ENCODE results near the gene SLC45A2.

Gene SLC45A2

GRCh38 chr5:34001241-34001841 lies 16.8 kb upstream of the SLC45A2 start:
- no peak overlapping the region for H3K4me3 ChIP-seq (ENCODE audit: insufficient read depth, low read length, poor library complexity, severe bottlenecking)

GRCh38 chr5:33999978-34000377 lies 15.5 kb upstream of the SLC45A2 start:
- H3K4me2 ChIP-seq (ENCODE audit: low read depth, low read length, poor library complexity, severe bottlenecking), result no peak overlapping the region
- H2AFZ ChIP-seq (ENCODE audit: low read depth, low read length, severe bottlenecking), result no peak overlapping the region
- no peaks in the 10 kb centered on the region for H3K36me3 ChIP-seq (ENCODE audit: low read length)
- TF ChIP-seq CTCF (IDR thresholded peaks at IDR 0.05; ENCODE audit: insufficient read depth, low read length, poor library complexity, severe bottlenecking), result no peak
- TF ChIP-seq EZH2phosphoT487 (conservative IDR thresholded peaks at IDR 0.05; ENCODE audit: low read length), result no peak
- no peak overlapping the region for H3K9ac ChIP-seq (ENCODE audit: low read length)
- no peaks in the 10 kb centered on the region for H3K27me3 ChIP-seq (ENCODE audit: low read length)
- no peak overlapping the region for H3K4me3 ChIP-seq (ENCODE audit: insufficient read depth, low read length, poor library complexity, severe bottlenecking)
- H4K20me1 ChIP-seq (ENCODE audit: low read depth, low read length), result no peaks in the 10 kb centered on the region
- no peak overlapping the region for H3K27ac ChIP-seq (ENCODE audit: low read depth, low read length)
- no peaks in the 10 kb centered on the region for H3F3A ChIP-seq (ENCODE audit: insufficient read depth)
- no peaks in the 10 kb centered on the region for H3K9me2 ChIP-seq (replicated peaks; ENCODE audit: insufficient read depth, low read length)
- no peaks in the 10 kb centered on the region for H3K9me3 ChIP-seq (ENCODE audit: insufficient read depth, low read length)
- no peaks in the 10 kb centered on the region for H3K79me2 ChIP-seq (ENCODE audit: insufficient read depth, low read length)

More at GRCh38 chr5:34001241-34001841, 16.8 kb upstream of the SLC45A2 start:
- Histone ChIP-seq H3K4me2 (ENCODE audit: low read depth, low read length, poor library complexity, severe bottlenecking) (no peak overlapping the region), H2AFZ (ENCODE audit: low read depth, low read length, severe bottlenecking) (no peak overlapping the region), H4K20me1 (ENCODE audit: low read depth, low read length) (no peaks in the 10 kb centered on the region), H3K27ac (ENCODE audit: low read depth, low read length) (no peak overlapping the region), H3K9me2 (replicated peaks; ENCODE audit: insufficient read depth, low read length) (no peaks in the 10 kb centered on the region), H3K36me3 (ENCODE audit: low read length) (no peaks in the 10 kb centered on the region), H3K79me2 (ENCODE audit: insufficient read depth, low read length) (no peaks in the 10 kb centered on the region), H3K27me3 (ENCODE audit: low read length) (no peaks in the 10 kb centered on the region), H3F3A (ENCODE audit: insufficient read depth) (no peaks in the 10 kb centered on the region), H3K9me3 (ENCODE audit: insufficient read depth, low read length) (no peaks in the 10 kb centered on the region), H3K9ac (ENCODE audit: low read length) (no peak overlapping the region)
- TF ChIP-seq CTCF (IDR thresholded peaks at IDR 0.05; ENCODE audit: insufficient read depth, low read length, poor library complexity, severe bottlenecking) (no peak), EZH2phosphoT487 (conservative IDR thresholded peaks at IDR 0.05; ENCODE audit: low read length) (no peak)

GRCh38 chr5:33997331-33997983 lies 13.0 kb upstream of the SLC45A2 start:
- no peaks in the 10 kb centered on the region for H3K79me2 ChIP-seq (ENCODE audit: insufficient read depth, low read length)
- TF ChIP-seq EZH2phosphoT487 (conservative IDR thresholded peaks at IDR 0.05; ENCODE audit: low read length), result no peak
- TF ChIP-seq CTCF (IDR thresholded peaks at IDR 0.05; ENCODE audit: insufficient read depth, low read length, poor library complexity, severe bottlenecking), result no peak
- H4K20me1 ChIP-seq (ENCODE audit: low read depth, low read length), result no peaks in the 10 kb centered on the region
- H3K36me3 ChIP-seq (ENCODE audit: low read length), result no peaks in the 10 kb centered on the region
- H3K9me2 ChIP-seq (replicated peaks; ENCODE audit: insufficient read depth, low read length), result no peaks in the 10 kb centered on the region
- no peak overlapping the region for H3K4me2 ChIP-seq (ENCODE audit: low read depth, low read length, poor library complexity, severe bottlenecking)
- H3K27me3 ChIP-seq (ENCODE audit: low read length), result no peaks in the 10 kb centered on the region
- no peak overlapping the region for H3K27ac ChIP-seq (ENCODE audit: low read depth, low read length)
- H3F3A ChIP-seq (ENCODE audit: insufficient read depth), result no peaks in the 10 kb centered on the region
- no peak overlapping the region for H3K9ac ChIP-seq (ENCODE audit: low read length)
- H2AFZ ChIP-seq (ENCODE audit: low read depth, low read length, severe bottlenecking), result no peak overlapping the region
- H3K9me3 ChIP-seq (ENCODE audit: insufficient read depth, low read length), result no peaks in the 10 kb centered on the region
- no peak overlapping the region for H3K4me3 ChIP-seq (ENCODE audit: insufficient read depth, low read length, poor library complexity, severe bottlenecking)
